Hippocampal formation (tissue), 2 donors: Measurements from ENCODE around the gene HSD17B12.

Source experiments
- DNase-seq, 2 donors: peaks; one replicate each; lab custom pipeline; 2025; lab: John Stamatoyannopoulos, UW

The HSD17B12 gene

DNA sequence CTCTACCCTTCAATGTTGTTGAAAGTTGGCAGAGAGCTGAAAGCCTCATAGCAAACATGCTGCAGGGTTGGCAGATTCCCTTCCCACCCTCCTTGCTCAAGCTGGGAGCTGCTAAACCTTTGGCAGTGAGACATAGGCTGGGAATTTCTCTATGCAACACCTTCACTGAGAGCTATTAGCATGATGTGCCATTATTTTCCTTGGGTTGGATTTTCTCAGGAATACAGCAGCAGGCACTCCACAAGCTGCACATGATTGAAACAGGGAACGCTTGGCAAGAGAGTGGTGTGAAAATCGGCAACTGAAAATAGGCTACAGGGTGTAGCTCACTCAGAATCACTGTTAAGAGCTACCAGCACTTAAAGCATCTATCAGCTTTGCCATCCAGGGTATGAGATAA lies 190.5 kb downstream of the HSD17B12 start:
- DNase-seq, result peak in 1 of 2 donors; percentile 25

DNA sequence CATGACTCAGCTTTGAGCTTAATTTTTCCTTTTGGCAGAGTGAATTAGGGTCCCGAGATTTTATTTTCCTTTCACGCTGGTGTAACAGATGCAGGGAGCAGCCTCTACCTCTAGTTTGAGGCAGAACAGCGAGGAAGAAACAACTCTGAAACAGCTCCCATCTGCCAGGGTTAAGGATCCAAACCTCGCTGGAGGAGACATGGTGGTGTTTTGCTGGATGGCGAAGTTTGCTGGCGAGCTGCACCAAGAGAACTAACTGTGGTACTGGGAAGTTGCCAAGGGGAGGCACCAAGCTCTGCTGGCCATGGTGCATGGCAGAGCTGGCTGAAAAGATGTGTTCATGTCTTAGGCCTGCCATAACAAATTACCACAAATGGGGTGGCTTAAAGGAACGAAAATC lies 192.5 kb downstream of the HSD17B12 start:
- no peak for DNase-seq

DNA sequence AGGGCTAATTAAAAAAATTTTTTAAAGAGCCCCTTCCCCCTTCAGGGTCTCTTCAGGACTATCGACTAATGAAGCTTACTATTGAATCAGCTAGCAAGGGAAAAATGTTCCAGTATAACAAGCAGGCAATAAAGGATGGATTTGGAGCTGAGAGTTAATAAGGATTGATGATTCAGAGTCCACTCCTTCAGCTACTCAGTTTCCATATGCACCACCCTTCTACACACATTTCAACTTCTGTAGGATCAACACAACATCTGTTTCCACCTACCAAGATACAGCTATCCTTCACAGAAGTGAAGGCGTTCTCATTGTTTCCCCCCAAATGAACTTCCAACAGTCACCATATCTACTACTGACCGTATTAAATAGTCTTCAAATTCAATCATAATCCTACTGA lies 193.5 kb downstream of the HSD17B12 start:
- no peak for DNase-seq

DNA sequence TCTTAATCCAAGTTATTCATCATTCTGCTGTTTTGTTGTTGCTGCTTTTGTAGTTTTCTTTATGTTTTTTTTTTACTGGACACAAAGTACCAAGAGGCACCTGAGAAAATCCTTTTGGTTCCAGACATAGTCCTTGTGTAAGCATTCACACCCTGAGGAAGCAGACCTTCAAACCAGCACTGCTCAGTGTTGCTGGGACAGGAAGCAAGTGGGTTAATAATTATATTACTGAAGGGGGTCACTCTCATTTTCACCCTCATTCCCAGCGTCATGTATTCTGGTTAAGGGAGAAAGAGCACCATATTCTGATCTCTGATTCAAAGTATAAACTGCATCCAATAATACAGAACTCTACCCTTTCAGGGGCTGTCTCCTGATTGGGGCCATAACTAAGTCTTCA lies 194.2 kb downstream of the HSD17B12 start:
- no peak for DNase-seq

DNA sequence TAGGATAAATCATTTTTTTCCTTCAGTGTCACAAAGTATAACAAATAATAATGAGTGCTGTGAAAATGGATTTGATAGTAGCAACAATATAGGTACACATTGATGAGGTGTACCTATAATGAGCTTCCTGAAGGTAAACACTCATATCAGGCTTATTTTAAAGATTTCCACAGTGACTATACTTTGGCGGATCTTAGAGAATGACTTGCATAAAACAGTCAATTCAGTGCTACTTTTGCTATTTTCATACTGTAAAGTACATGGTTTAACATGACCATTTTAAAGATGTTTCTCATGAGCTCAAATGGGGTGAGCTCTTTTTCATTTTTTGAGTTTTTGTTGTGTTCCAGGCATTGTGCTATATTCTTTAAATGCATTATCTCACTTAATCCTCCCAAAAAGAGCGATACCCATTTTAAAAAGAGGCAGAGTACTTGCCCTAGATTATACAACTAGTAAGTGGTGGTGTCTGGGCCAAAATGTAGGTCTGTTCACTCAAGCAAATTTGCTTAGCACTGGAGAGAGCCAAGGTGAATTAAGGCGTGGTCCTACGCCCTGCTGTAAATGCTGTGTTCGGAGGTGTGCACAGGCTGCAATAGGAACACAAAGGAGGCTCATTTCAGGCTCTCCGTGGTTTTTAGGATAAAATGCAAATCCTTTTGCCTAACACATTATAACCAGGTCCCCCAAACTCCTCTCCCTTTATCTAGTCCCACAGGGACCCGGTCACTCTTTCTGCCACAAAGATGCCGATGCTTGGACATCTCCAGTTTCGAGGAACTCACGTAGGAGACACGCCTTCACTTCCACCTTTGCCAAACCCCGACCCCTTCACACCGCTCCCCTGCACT lies 199.5 kb downstream of the HSD17B12 start:
- no peak for DNase-seq

DNA sequence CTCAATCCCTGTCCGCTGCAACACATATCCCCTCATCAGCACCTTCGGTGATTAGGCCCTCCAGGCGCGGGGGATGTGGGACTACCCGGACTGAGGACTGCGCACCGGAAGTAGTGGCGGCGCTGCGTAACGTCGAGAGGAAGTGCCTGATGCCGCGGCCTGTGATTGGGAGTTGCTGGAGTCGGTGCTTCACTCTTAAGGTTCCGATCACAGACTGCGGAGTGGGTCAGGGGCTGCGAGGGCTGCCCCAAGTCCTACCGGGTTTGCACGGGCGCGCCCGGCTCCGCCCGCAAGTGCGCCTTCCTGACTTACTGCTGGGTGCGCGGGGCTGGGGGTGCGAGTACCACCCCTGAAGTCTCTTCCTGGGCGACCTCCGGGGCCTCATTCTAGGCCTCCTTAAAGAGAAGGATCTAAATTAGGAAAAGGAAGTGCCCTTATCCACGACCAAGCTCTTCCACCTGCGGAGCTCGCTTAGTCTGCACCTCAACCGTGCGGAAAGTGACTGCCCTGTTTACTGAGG lies 200.2 kb downstream of the HSD17B12 start, which contains the start of gene ALKBH3:
TSS of gene ALKBH3 (plus strand) at position 192 of the 520 bp plus-strand sequence. CDS start 1,822 bp downstream, outside the sequence.
- DNase-seq, result peak; percentile 87 to 91

DNA sequence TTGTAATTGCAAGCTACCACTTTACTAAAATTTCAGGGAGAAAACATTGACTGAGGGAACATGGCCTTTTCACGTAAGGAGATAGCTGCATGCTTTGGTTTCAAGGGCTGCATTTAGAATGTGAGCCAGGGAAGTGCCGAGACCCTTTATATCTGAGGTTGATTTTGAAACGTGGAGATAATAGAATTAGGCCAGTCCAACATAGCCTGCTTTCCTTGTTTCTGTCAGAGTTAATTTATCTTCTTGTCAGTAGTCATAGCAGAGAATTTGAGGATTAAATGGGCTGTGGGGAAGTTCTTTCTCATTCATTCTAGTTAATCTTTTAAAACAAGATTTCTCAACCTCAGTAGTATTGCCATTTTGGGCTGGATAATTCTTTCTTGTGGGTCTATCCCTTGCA lies 212.3 kb downstream of the HSD17B12 start:
- DNase-seq, result no peak

DNA sequence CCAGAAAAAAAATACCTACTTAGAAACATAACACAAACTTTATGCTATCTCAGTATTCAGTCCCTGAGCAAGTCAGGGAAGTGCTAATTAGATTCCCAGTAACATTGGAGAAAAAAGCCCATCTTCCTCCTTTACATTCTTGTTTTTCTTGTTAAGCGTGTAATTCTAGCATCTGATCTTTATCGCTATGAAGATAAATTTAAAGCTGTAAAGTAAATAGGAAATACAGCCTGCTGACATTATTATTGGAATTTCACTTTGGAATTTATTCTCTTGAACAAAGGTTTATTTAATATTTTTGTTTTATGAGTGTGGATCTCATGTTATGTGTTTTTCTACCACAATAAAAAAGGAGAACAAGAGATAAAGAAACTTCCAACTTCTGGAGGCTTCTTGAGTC lies 214.0 kb downstream of the HSD17B12 start:
- no peak for DNase-seq

DNA sequence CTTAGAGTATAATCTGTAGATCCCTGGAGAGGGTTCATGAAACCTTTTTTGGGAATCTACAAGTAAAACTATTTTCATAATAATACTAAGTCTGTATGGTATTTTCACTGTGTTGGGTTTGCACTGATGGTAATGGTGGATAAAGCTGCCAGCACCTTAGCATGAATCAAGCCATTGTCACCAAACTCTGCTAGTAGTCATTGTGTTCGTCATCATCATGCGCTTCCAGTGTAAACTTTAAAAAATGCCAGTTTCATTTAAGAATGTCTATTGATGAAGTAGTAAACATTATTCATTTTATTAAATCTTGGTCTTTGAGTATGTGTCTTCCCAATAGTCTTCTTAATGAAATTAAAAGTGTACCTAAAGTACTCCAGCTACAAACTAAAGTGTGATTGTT lies 215.1 kb downstream of the HSD17B12 start:
- peak in 1 of 2 donors; percentile 16 for DNase-seq

DNA sequence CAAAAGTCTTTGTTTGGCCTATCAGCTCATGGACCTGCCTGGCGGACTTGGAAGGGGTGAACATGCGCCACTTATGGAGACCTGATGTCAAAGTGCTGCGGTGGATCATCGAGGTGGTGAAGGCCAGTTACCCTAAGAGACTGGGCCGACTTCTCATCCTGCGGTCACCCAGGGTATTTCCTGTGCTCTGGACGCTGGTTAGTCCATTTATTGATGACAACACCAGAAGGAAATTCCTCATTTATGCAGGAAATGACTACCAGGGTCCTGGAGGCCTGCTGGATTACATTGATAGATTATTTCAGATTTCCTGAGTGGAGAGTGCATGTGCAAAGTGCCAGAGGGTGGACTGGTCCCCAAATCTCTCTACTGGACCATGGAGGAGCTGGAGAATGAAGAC lies 218.0 kb downstream of the HSD17B12 start:
- DNase-seq, result no peak

DNA sequence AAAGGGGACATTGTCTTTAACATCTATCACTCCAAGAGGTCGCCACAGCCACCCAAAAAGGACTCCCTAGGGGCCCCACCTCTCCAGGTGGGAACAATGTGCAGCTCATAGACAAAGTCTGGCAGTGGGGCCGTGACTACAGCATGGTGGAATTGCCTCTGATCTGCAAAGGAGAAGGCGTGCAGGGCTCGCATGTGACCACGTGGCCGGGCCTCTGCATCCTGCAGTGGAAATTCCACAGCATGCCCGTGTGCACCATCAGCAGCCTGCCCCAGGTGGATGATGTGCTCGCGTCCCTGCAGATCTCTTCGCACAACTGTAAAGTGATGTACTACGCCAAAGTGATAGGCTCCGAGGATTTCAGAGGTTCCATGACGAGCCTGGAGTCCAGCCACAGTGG lies 218.6 kb downstream of the HSD17B12 start:
- DNase-seq, result no peak

DNA sequence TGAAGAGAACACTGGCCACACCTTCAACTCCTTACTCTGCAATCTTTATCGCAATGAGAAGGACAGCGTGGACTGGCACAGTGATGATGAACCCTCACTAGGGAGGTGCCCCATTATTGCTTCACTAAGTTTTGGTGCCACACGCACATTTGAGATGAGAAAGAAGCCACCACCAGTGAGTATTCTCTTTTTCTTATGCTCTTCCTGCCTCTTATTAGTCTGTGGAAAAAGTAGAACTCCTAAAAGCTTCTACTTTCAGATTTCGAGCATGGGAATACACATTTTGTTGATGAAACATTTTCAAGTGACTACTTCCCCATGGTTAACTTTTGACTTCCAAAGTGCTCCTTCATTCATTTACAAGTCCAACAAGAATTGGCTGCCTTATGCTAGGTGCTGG lies 221.0 kb downstream of the HSD17B12 start:
- no peak for DNase-seq

DNA sequence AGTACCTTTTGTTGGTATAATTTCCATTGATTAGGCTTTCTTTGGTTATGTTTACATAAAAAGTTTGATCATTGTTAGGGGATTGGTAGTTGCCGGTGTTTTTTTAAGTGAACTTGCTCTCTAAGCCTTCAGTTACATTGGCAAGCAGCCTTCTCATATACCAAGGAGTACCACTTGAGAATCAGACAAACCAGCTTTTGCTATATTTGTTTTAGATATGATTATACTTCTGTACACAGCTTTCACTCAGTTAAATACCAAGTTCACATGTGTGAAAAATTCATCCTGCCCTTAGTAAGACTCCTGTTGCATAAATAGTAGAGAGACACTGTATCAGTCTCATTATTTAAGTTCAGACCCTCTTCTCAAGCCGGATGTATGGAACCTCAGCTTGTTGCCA lies 222.5 kb downstream of the HSD17B12 start:
- no peak for DNase-seq

DNA sequence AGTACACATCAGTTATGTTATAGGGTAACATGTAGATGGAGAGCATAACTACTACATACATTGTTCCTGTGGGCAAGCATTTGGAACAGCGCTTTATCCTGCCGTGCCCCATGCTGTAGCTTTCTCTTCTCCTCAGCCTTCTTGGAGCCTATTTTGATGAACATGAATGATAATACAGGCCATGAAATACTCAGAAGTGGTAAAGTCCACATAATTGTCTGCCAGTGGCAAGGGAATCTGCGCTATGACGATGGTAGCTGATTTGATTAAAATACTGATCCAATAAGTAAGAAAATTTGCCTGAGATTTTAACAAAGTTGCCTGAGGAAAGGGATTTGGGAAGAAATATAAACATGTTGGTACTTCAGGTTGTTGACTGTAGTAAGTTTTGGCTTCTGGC lies 223.4 kb downstream of the HSD17B12 start:
- DNase-seq, result no peak

DNA sequence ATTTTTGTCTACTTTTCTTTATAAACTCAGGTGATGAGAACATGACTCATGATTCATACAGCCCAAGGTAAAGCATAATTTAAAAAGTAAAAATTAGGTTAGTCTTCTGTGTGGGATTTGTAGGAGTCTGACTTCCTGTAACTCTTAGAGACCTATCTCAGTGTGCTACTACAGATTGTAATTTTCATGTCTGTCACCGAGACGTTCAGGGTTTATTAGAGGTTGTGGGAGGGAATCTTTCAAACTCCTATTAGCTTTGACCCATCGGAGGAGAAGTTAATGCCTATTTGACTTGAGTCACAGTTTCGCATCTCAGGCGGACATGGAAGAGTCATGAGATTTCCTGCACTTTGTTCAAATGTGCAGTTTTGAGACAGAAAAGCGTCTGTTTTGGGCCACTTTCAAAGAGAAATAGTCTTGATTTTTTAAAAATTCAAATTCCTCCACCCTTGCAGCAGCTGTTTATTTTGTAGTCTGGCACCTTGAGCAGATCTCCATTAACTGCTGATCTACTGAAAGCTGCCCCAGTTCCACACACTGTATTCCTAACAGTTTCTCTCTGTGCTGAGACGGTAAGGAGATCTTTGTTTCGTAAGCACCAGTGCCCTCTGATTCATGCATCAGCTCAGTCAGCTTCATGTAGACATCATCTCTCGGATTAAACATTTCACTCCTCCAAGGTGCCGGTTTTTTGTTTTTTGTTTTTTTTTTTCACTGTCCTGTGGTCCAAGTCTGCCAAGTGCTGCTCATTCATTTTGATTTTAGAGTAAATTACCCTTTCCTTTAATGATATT lies 224.4 kb downstream of the HSD17B12 start:
- DNase-seq, result no peak

DNA sequence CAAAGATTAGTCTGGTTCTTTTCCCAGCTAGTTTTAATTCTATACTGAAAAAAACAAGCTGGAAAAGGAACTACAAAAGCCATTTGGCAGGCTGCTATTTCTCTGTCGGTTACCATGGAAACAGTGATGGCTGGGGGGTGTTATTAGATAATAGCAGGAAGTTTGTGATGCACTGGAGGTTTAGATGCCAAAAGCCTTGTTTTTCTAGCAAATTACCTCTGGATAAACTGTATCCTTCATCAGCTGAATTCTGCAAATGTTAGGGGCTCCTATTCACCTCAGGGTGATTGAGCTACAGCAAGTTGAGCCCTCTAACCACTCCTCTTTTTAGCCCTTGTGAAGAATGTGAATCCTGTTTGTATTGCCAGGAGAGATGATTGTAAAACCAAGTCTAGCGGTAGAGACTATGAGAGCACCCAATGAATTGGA lies 225.3 kb downstream of the HSD17B12 start:
- DNase-seq, result peak in 1 of 2 donors; percentile 31
